OCI-LY3 (cell line): ENCODE results near the gene PCNX2.

Experiments
- H2AFZ ChIP-seq: fragments of 200-600, 300-600 bp; shearing (Covaris generic); 2 replicates; pipeline ENCODE4 v1.6.0; 2014; ENCODE audit warnings: antibody characterized with exemption, low read depth, low read length
- H3K27ac ChIP-seq: fragments of 200-600, 300-600 bp; sonication (generic); 2 replicates; pipeline ENCODE4 v1.5.1; 2014; ENCODE audit warnings: mild to moderate bottlenecking, low read length, moderate library complexity, mixed read lengths
- H3K27me3 ChIP-seq: fragments of 200-600, 300-600 bp; sonication (generic); 2 replicates; pipeline ENCODE4 v1.6.1; 2014; ENCODE audit warnings: low read depth, low read length, mixed read lengths
- H3K36me3 ChIP-seq: fragments of 200-600, 300-600 bp; sonication (generic); replicated peaks from 2 replicates; pipeline ENCODE3; 2014; ENCODE audit warnings: low read depth, low read length, mixed read lengths
- H3K4me1 ChIP-seq: fragments of 300-600, 200-600 bp; sonication (generic); 2 replicates; pipeline ENCODE4 v1.6.1; 2014; ENCODE audit warnings: low read length, mixed read lengths
- H3K4me2 ChIP-seq: fragments of 200-600, 300-600 bp; sonication (generic); 2 replicates; pipeline ENCODE4 v1.6.1; 2014; ENCODE audit warnings: low read length, mixed read lengths
- H3K4me3 ChIP-seq: fragments of 300-600, 200-600 bp; sonication (generic); 2 replicates; pipeline ENCODE4 v1.5.1; 2014; ENCODE audit warnings: antibody characterized with exemption, mild to moderate bottlenecking, low read length, moderate library complexity
- H3K79me2 ChIP-seq: fragments of 300-600, 200-600 bp; shearing (Covaris generic); 2 replicates; pipeline ENCODE4 v1.6.1; 2014; ENCODE audit warnings: mild to moderate bottlenecking, low read length, mixed read lengths
- H3K9ac ChIP-seq: fragments of 300-600, 200-600 bp; shearing (Covaris generic); 2 replicates; pipeline ENCODE4 v1.6.0; 2014; ENCODE audit warnings: mild to moderate bottlenecking, low read length, moderate library complexity
- H3K9me3 ChIP-seq: fragments of 200-600, 300-600 bp; shearing (Covaris generic); 2 replicates; pipeline ENCODE4 v1.6.1; 2014; ENCODE audit warnings: low read length, mixed read lengths; ENCODE audit not compliant: insufficient read depth
- H4K20me1 ChIP-seq: fragments of 200-600, 300-600 bp; sonication (generic); 2 replicates; pipeline ENCODE4 v1.6.1; 2016; ENCODE audit warnings: low read length, mixed read lengths; ENCODE audit not compliant: insufficient read depth
- EZH2phosphoT487 ChIP-seq: fragments of 200-600 bp; shearing (Covaris generic); IDR thresholded peaks from 2 replicates; pipeline ENCODE4 v1.6.1; 2018; ENCODE audit warnings: antibody characterized with exemption, mixed run types, low read depth
- TF ChIP-seq, protein P1 (sequence below): fragments of 200-600, 300-600 bp; sonication (generic); IDR thresholded peaks from 2 replicates; pipeline ENCODE4 v1.5.1; 2014; ENCODE audit warnings: antibody characterized with exemption, low read length, low read depth

Gene PCNX2

GRCh38 chr1:233336554-233337456, 41.3 kb upstream of the PCNX2 start:
- H3K9ac ChIP-seq, result no peak overlapping the region
- H3K4me1 ChIP-seq, result peaks cover 9% of the 10 kb centered on the region
- peaks cover 46% of the 10 kb centered on the region for H4K20me1 ChIP-seq
- H3K9me3 ChIP-seq, result no peaks in the 10 kb centered on the region
- TF ChIP-seq, protein P1, sequence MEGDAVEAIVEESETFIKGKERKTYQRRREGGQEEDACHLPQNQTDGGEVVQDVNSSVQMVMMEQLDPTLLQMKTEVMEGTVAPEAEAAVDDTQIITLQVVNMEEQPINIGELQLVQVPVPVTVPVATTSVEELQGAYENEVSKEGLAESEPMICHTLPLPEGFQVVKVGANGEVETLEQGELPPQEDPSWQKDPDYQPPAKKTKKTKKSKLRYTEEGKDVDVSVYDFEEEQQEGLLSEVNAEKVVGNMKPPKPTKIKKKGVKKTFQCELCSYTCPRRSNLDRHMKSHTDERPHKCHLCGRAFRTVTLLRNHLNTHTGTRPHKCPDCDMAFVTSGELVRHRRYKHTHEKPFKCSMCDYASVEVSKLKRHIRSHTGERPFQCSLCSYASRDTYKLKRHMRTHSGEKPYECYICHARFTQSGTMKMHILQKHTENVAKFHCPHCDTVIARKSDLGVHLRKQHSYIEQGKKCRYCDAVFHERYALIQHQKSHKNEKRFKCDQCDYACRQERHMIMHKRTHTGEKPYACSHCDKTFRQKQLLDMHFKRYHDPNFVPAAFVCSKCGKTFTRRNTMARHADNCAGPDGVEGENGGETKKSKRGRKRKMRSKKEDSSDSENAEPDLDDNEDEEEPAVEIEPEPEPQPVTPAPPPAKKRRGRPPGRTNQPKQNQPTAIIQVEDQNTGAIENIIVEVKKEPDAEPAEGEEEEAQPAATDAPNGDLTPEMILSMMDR, result no peak
- no peak for TF ChIP-seq EZH2phosphoT487
- H2AFZ ChIP-seq, result no peak overlapping the region
- no peaks in the 10 kb centered on the region for H3K27me3 ChIP-seq
- H3K27ac ChIP-seq, result no peak overlapping the region
- H3K4me2 ChIP-seq, result no peak overlapping the region
- peaks cover 75% of the 10 kb centered on the region for H3K79me2 ChIP-seq
- H3K36me3 ChIP-seq, result peaks cover 2% of the 10 kb centered on the region
- H3K4me3 ChIP-seq, result no peak overlapping the region

GRCh38 chr1:233334092-233334491, 38.6 kb upstream of the PCNX2 start:
- no peaks in the 10 kb centered on the region for H3K36me3 ChIP-seq
- peaks cover 23% of the 10 kb centered on the region for H3K4me1 ChIP-seq
- H3K4me3 ChIP-seq, result no peak overlapping the region
- peaks cover 75% of the 10 kb centered on the region for H3K79me2 ChIP-seq
- no peaks in the 10 kb centered on the region for H3K27me3 ChIP-seq
- no peak overlapping the region for H2AFZ ChIP-seq
- no peak overlapping the region for H3K4me2 ChIP-seq
- H3K9ac ChIP-seq, result no peak overlapping the region
- H4K20me1 ChIP-seq, result peaks cover 52% of the 10 kb centered on the region
- H3K27ac ChIP-seq, result no peak overlapping the region
- H3K9me3 ChIP-seq, result no peaks in the 10 kb centered on the region
- TF ChIP-seq, protein P1, result no peak
- no peak for TF ChIP-seq EZH2phosphoT487

GRCh38 chr1:233333086-233333485, 37.6 kb upstream of the PCNX2 start:
- no peak overlapping the region for H3K4me3 ChIP-seq
- H3K27ac ChIP-seq, result no peak overlapping the region
- no peaks in the 10 kb centered on the region for H3K9me3 ChIP-seq
- H2AFZ ChIP-seq, result no peak overlapping the region
- TF ChIP-seq, protein P1, result no peak
- no peak for TF ChIP-seq EZH2phosphoT487
- H4K20me1 ChIP-seq, result peaks cover 49% of the 10 kb centered on the region
- H3K4me1 ChIP-seq, result peaks cover 19% of the 10 kb centered on the region
- peaks cover 77% of the 10 kb centered on the region for H3K79me2 ChIP-seq
- H3K4me2 ChIP-seq, result no peak overlapping the region
- no peaks in the 10 kb centered on the region for H3K36me3 ChIP-seq
- no peaks in the 10 kb centered on the region for H3K27me3 ChIP-seq
- no peak overlapping the region for H3K9ac ChIP-seq

DNA sequence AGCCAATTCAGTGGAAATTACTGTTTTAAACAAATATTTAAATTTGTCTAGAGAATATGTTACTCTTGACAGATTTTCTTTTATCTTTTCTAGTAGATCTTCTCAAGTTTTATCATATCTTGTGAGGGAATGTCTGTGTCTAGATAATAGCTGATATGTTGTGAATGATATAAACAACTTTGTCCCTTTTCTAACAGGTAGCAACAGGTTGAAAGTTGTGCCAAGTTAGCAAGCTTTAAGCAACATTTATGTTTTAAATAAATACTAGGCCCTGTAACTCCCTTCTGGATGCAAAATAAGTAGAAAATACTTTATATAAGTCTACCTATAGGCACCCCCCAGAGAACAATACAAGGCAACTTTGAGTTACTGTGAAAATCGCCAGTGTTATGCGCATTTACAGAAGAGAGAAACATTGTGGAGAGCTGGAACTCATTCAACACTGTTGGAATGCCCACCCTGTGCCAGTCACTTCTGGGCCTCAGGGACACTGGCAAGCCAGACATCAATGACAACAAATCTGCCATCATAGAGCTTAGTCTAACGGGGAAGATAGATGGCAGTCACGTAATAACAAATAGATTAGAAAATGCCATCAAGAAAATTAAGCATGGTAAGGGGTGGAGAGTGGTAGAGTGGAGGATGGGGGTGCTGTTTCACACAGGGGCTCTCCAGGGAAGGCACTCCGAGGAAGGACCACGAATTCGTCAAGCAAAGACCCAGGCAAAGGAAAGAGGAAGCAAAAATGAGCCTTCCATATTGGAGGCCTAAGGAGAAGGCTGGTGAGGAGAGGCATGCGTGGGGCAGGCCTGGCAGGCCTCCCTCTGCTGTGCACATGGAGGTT, 36.4 kb upstream of the PCNX2 start:
- no peak overlapping the region for H3K9ac ChIP-seq
- no peak overlapping the region for H3K4me2 ChIP-seq
- H3K27ac ChIP-seq, result no peak overlapping the region

More for the DNA sequence above, 36.4 kb upstream of the PCNX2 start:
- H4K20me1 ChIP-seq, result peaks cover 40% of the 10 kb centered on the region
- no peaks in the 10 kb centered on the region for H3K36me3 ChIP-seq
- no peak overlapping the region for H2AFZ ChIP-seq
- peaks cover 19% of the 10 kb centered on the region for H3K4me1 ChIP-seq
- TF ChIP-seq, protein P1, result no peak
- TF ChIP-seq EZH2phosphoT487, result no peak
- H3K79me2 ChIP-seq, result peaks cover 70% of the 10 kb centered on the region
- no peaks in the 10 kb centered on the region for H3K27me3 ChIP-seq
- H3K4me3 ChIP-seq, result no peak overlapping the region
- H3K9me3 ChIP-seq, result no peaks in the 10 kb centered on the region
